ENCODE data around the gene SLC45A1. TPM values are rescaled to one million over a fixed set of nuclear protein-coding genes. Genes with fewer than 3 reads are reported as not detected.

Gene SLC45A1
- total RNA-seq, 1 experiment from 2014 or later: 13.8 TPM

GRCh38 chr1:8330271-8331125 is 12.6 kb downstream of the SLC45A1 start:
- no TSS peak for BruUV-seq (replicated peaks)
- Histone ChIP-seq H3K36me3 (ENCODE audit: control insufficient read depth in 1 of 2, insufficient read depth in 2 of 2, low read length in 2 of 2) (peaks cover 7 to 9% of the 10 kb centered on the region in 2 experiments), H3K4me1 (ENCODE audit: control insufficient read depth in 1 of 2, insufficient read depth in 2 of 2, low read length in 2 of 2) (no peaks in the 10 kb centered on the region), H3K27me3 (ENCODE audit: insufficient read depth, low read length) (no peaks in the 10 kb centered on the region), H3K27ac (ENCODE audit: low read depth, low read length) (no peak overlapping the region), H4K20me1 (ENCODE audit: insufficient read depth) (no peaks in the 10 kb centered on the region), H3K4me3 (replicated peaks in 1 of 2; ENCODE audit: low read depth in 1 of 2, low read length in 2 of 2) (no peak overlapping the region), H3K9me3 (ENCODE audit: control insufficient read depth in 1 of 2, insufficient read depth in 1 of 2, low read depth in 1 of 2, low read length in 2 of 2) (no peaks in the 10 kb centered on the region), H2AFZ (ENCODE audit: low read depth, low read length, poor library complexity, severe bottlenecking) (no peak overlapping the region), H3K79me2 (ENCODE audit: insufficient read depth, low read length) (no peaks in the 10 kb centered on the region), H3K4me2 (ENCODE audit: low read length) (no peak overlapping the region), H3K9me2 (ENCODE audit: insufficient read depth) (no peaks in the 10 kb centered on the region), H3K9ac (ENCODE audit: low read length) (no peak overlapping the region)
- CTCF ChIA-PET: no interaction called here
- TF ChIP-seq POLR2AphosphoS5 (IDR thresholded peaks at IDR 0.05; ENCODE audit: low read depth, low read length): no peak
- TF ChIP-seq CBX3 (IDR thresholded peaks at IDR 0.05; ENCODE audit: low read depth): no peak
- DNase-seq (ENCODE audit: low read depth, low spot score) (no peak), ATAC-seq (0 out of 2 replicates have a peak, but pooled peaks have one; percentile 27)
- POLR2A ChIA-PET: interaction anchor here (0.6 kb wide), 1 partner anchor 10 kb away, joined by 3 read pairs; no protein-coding TSS in a partner anchor
- intact Hi-C loops (cut with micrococcal nuclease): no loop called here
- RAD21 ChIA-PET (ENCODE audit: low non-redundant PET in 1 of 2, low total read pairs in 2 of 2, uncharacterized antibody in 2 of 2, unreplicated experiment in 2 of 2): interaction anchor here in 1 of 2 experiments (0.6 kb wide), 1 partner anchor 332 kb away, joined by 3 read pairs; no protein-coding TSS in a partner anchor

- no peaks in the 10 kb centered on the region for H3K9me3 ChIP-seq (ENCODE audit: control insufficient read depth in 1 of 2, insufficient read depth in 1 of 2, low read depth in 1 of 2, low read length in 2 of 2)
Observed at GRCh38 chr1:8332806-8333205, 14.9 kb downstream of the SLC45A1 start.

More at GRCh38 chr1:8332806-8333205, 14.9 kb downstream of the SLC45A1 start:
- no peaks in the 10 kb centered on the region for H3K27me3 ChIP-seq (ENCODE audit: insufficient read depth, low read length)
- H3K27ac ChIP-seq (ENCODE audit: low read depth, low read length): no peak overlapping the region
- H4K20me1 ChIP-seq (ENCODE audit: insufficient read depth): no peaks in the 10 kb centered on the region
- no peak overlapping the region for H3K4me2 ChIP-seq (ENCODE audit: low read length)
- no TSS peak for BruUV-seq (replicated peaks)
- ATAC-seq (no peak), DNase-seq (ENCODE audit: low read depth, low spot score) (no peak)
- ChIA-PET POLR2A (no interaction called here), CTCF (no interaction called here), RAD21 (ENCODE audit: low non-redundant PET in 1 of 2, low total read pairs in 2 of 2, uncharacterized antibody in 2 of 2, unreplicated experiment in 2 of 2) (no interaction called here)
- intact Hi-C loops (cut with micrococcal nuclease): no loop called here
- H3K9me2 ChIP-seq (ENCODE audit: insufficient read depth): no peaks in the 10 kb centered on the region
- no peaks in the 10 kb centered on the region; a peak in 1 of 4 replicates for H3K36me3 ChIP-seq (ENCODE audit: control insufficient read depth in 1 of 2, insufficient read depth in 2 of 2, low read length in 2 of 2)
- no peaks in the 10 kb centered on the region for H3K4me1 ChIP-seq (ENCODE audit: control insufficient read depth in 1 of 2, insufficient read depth in 2 of 2, low read length in 2 of 2)
- no peak overlapping the region for H3K9ac ChIP-seq (ENCODE audit: low read length)
- H3K79me2 ChIP-seq (ENCODE audit: insufficient read depth, low read length): no peaks in the 10 kb centered on the region
- no peak overlapping the region for H2AFZ ChIP-seq (ENCODE audit: low read depth, low read length, poor library complexity, severe bottlenecking)
- no peak overlapping the region for H3K4me3 ChIP-seq (replicated peaks in 1 of 2; ENCODE audit: low read depth in 1 of 2, low read length in 2 of 2)
- TF ChIP-seq EZH2 (IDR thresholded peaks at IDR 0.05): no peak

Measured in HCT116 (cell line).